Subcutaneous preadipocyte (primary cell): ENCODE measurements around the gene MRPS16. TPM values are rescaled to one million over a fixed set of nuclear protein-coding genes. Genes with fewer than 3 reads are reported as not detected.

ENCODE experiments used
- small RNA-seq: library from RNA; depleted of rRNA; stranded (forward); fragments of <200 nt; gene quantifications from one replicate; pipeline ENCODE3, GENCODE V24; 2012
- total RNA-seq: library from RNA; depleted of rRNA; stranded (reverse); fragments of >200 nt; gene quantifications from 2 replicates; pipeline ENCODE4 v1.2.3, GENCODE V29; 2012

Gene MRPS16
- total RNA-seq, result 73.5 and 93.4 TPM in 2 replicates

GRCh38 chr10:73252445-73253224 lies at the start of gene MRPS16:
Gene MRPS16 (minus strand): TSS chr10:73252644. CDS start chr10:73252482, 162 bp downstream.

GRCh38 chr10:73246646-73247508 lies 5.6 kb downstream of the MRPS16 start, which contains the start of gene DNAJC9:
Gene DNAJC9 (minus strand): TSS chr10:73247255. CDS start chr10:73247189, 66 bp downstream.

Small RNA genes within 50 kb of the gene (small RNA-seq; reads per million reads assigned to genes)
- not detected for gene RNU6-833P

Other genes starting within 250 kb of the MRPS16 start
- 135 and 144 TPM in 2 replicates for gene P4HA1, start 155.8 kb downstream of the MRPS16 start, total RNA-seq
- gene NUDT13, start 142.2 kb downstream of the MRPS16 start, total RNA-seq, result 1.2 and 2.9 TPM in 2 replicates
- gene ECD, start 84.6 kb downstream of the MRPS16 start, total RNA-seq, result 29.4 and 34.8 TPM in 2 replicates
- 22.9 and 23.5 TPM in 2 replicates for gene FAM149B1, start 84.5 kb downstream of the MRPS16 start, total RNA-seq
- gene DNAJC9, start 5.4 kb downstream of the MRPS16 start, total RNA-seq, result 24.6 and 35.8 TPM in 2 replicates
- 0.39 and 0.73 TPM in 2 replicates for gene CFAP70, start 106.2 kb upstream of the MRPS16 start, total RNA-seq
- 116 and 146 TPM in 2 replicates for gene ANXA7, start 161.4 kb upstream of the MRPS16 start, total RNA-seq
- 1.5 and 2.5 TPM in 2 replicates for gene MSS51, start 180.9 kb upstream of the MRPS16 start, total RNA-seq
- gene PPP3CB, start 243.4 kb upstream of the MRPS16 start, total RNA-seq, result 23.3 and 25.7 TPM in 2 replicates